ENCODE data around the gene TGFB2.

The TGFB2 gene

GRCh38 chr1:218464871-218465270 lies 119.7 kb downstream of the TGFB2 start:
- Mint-ChIP-seq H3K27ac (no peak overlapping the region), H3K9me3 (no peaks in the 10 kb centered on the region), H3K27me3 (ENCODE audit: low read depth, poor library complexity) (no peaks in the 10 kb centered on the region), H3K4me3 (no peak overlapping the region), H3K36me3 (ENCODE audit: low read depth) (no peaks in the 10 kb centered on the region), H3K4me1 (peaks cover 45% of the 10 kb centered on the region)
- no peak for DNase-seq
- no peak for TF ChIP-seq CTCF (IDR thresholded peaks at IDR 0.05)

GRCh38 chr1:218466341-218467010 lies 121.3 kb downstream of the TGFB2 start:
- no peak for DNase-seq
- TF ChIP-seq CTCF (IDR thresholded peaks at IDR 0.05) = no peak
- Mint-ChIP-seq H3K4me1 (peaks cover 33% of the 10 kb centered on the region), H3K27me3 (ENCODE audit: low read depth, poor library complexity) (no peaks in the 10 kb centered on the region), H3K9me3 (no peaks in the 10 kb centered on the region), H3K27ac (no peak overlapping the region), H3K36me3 (ENCODE audit: low read depth) (no peaks in the 10 kb centered on the region), H3K4me3 (no peak overlapping the region)

GRCh38 chr1:218467101-218468072 lies 122.3 kb downstream of the TGFB2 start:
- Mint-ChIP-seq H3K4me1 (peaks cover 30% of the 10 kb centered on the region), H3K36me3 (ENCODE audit: low read depth) (no peaks in the 10 kb centered on the region), H3K9me3 (no peaks in the 10 kb centered on the region), H3K27me3 (ENCODE audit: low read depth, poor library complexity) (no peaks in the 10 kb centered on the region), H3K27ac (no peak overlapping the region), H3K4me3 (no peak overlapping the region)
- TF ChIP-seq CTCF (IDR thresholded peaks at IDR 0.05) = no peak
- DNase-seq = no peak

GRCh38 chr1:218468711-218469110 lies 123.6 kb downstream of the TGFB2 start:
- DNase-seq = no peak
- Mint-ChIP-seq H3K4me1 (peaks cover 24% of the 10 kb centered on the region), H3K36me3 (ENCODE audit: low read depth) (no peaks in the 10 kb centered on the region), H3K27ac (no peak overlapping the region), H3K27me3 (ENCODE audit: low read depth, poor library complexity) (no peaks in the 10 kb centered on the region), H3K9me3 (no peaks in the 10 kb centered on the region), H3K4me3 (no peak overlapping the region)
- TF ChIP-seq CTCF (IDR thresholded peaks at IDR 0.05) = no peak

- Mint-ChIP-seq H3K36me3 (ENCODE audit: low read depth) (no peaks in the 10 kb centered on the region), H3K9me3 (no peaks in the 10 kb centered on the region), H3K27ac (no peak overlapping the region), H3K27me3 (ENCODE audit: low read depth, poor library complexity) (no peaks in the 10 kb centered on the region), H3K4me3 (no peak overlapping the region), H3K4me1 (peaks cover 17% of the 10 kb centered on the region)
- TF ChIP-seq CTCF (IDR thresholded peaks at IDR 0.05) = no peak
- no peak for DNase-seq
Measured at GRCh38 chr1:218472885-218473284, 127.7 kb downstream of the TGFB2 start.
